Prostate gland (tissue), 2 donors: ENCODE measurements around the gene ULK4.

Experiments
- CTCF ChIP-seq, 4 experiments: fragments of 200-600 bp in 2 of 4; fragments of 450-650 bp in 2 of 4; sonication (generic) in 2 of 4; IDR thresholded peaks; 1 replicate in 3 of 4; 2 replicates in 1 of 4; pipeline ENCODE4 v1.5.1; 2016 to 2019; ENCODE audit warnings: antibody characterized with exemption in 4 of 4, mild to moderate bottlenecking in 2 of 4, moderate library complexity in 2 of 4
- POLR2A ChIP-seq: fragments of 450-650 bp; IDR thresholded peaks from one replicate; pipeline ENCODE4 v1.6.1; 2016; ENCODE audit warnings: antibody characterized with exemption, mild to moderate bottlenecking

- TF ChIP-seq POLR2A (no peak), CTCF (IDR thresholded peaks at IDR 0.05) (no peak)
These were observed 323.5 kb downstream of the ULK4 start for GRCh38 chr3:41638381-41638780.
